Thyroid gland (tissue), 4 donors: ENCODE measurements around the gene CREM.

Experiments
- POLR2A ChIP-seq, 2 donors: fragments of 450-650 bp; IDR thresholded peaks; one replicate each; pipeline ENCODE4 v1.6.1; 2017; ENCODE audit warnings: antibody characterized with exemption in 2 of 2, mild to moderate bottlenecking in 2 of 2, moderate library complexity in 1 of 2
- TF ChIP-seq, protein P1 (sequence below), 6 experiments: fragments of 200-600 bp in 3 of 6; fragments of 450-650 bp in 3 of 6; sonication (generic) in 3 of 6; IDR thresholded peaks; one replicate each; pipeline ENCODE4 v1.5.1; 2016 to 2019; ENCODE audit warnings: antibody characterized with exemption in 6 of 6, mild to moderate bottlenecking in 2 of 6, inconsistent platforms in 1 of 6, moderate library complexity in 1 of 6

DNA sequence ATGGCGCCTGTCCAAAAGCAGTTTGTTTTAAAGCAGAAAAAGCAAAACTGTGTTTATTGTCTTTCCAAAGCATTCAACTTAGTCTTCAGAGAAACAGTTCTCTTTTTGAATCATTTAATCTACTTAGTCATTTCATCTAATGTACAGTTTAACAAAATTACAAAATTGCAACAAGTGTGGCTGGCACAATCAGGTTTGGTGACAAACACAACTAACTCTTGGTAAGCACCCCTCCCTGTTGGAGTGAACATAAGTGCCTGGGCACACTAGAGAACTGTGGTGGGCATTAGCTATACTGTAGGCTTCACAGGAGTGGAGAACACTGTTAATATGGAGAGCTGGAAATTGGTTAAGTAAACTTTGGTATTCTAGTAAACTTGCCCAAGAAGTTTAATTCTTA is 6.9 kb downstream of the CREM start:
- TF ChIP-seq, protein P1, sequence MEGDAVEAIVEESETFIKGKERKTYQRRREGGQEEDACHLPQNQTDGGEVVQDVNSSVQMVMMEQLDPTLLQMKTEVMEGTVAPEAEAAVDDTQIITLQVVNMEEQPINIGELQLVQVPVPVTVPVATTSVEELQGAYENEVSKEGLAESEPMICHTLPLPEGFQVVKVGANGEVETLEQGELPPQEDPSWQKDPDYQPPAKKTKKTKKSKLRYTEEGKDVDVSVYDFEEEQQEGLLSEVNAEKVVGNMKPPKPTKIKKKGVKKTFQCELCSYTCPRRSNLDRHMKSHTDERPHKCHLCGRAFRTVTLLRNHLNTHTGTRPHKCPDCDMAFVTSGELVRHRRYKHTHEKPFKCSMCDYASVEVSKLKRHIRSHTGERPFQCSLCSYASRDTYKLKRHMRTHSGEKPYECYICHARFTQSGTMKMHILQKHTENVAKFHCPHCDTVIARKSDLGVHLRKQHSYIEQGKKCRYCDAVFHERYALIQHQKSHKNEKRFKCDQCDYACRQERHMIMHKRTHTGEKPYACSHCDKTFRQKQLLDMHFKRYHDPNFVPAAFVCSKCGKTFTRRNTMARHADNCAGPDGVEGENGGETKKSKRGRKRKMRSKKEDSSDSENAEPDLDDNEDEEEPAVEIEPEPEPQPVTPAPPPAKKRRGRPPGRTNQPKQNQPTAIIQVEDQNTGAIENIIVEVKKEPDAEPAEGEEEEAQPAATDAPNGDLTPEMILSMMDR (IDR thresholded peaks at IDR 0.05), result no peak
- TF ChIP-seq POLR2A (IDR thresholded peaks at IDR 0.05), result no peak
